ENCODE results near the gene CRYGS.

Gene CRYGS

DNA sequence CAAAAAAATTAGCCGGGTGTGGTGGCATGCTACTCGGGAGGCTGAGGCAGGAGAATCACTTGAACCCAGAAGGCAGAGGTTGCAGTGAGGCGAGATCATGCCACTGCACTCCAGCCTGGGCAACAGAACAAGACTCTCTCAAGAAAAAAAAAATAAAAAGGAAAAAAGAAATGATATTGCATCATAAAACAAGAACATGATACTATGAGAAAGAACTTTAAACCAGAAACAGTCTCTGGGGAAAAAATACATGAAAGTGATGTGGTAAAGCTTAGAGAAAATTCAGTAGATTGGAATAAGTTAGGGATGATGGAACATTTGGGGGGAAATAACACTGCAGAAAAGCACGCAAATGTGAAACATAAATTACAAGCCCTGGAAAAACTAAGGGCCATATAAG, 54.7 kb downstream of the CRYGS start:
- DNase-seq = no peak

All from retina (tissue), 1 donor.